Mononuclear cell (primary cell): Measurements from ENCODE around the gene ZIM2. TPM values are rescaled to one million over a fixed set of nuclear protein-coding genes. Genes with fewer than 3 reads are reported as not detected.

ENCODE experiments used
- total RNA-seq: library from RNA; depleted of rRNA; stranded (reverse); fragments of >200 nt; gene quantifications from one replicate; pipeline ENCODE4 v1.2.3, GENCODE V29; 2012

Gene ZIM2
- total RNA-seq, 1 donor = not detected

Other genes starting within 250 kb of the ZIM2 start
- gene ZNF71, start 245.4 kb downstream of the ZIM2 start, total RNA-seq = 2.3 TPM
- gene SMIM17, start 197.6 kb downstream of the ZIM2 start, total RNA-seq = not detected
- 0.42 TPM for gene ZNF835, start 169.0 kb downstream of the ZIM2 start, total RNA-seq
- gene PEG3, start within 50 bp of the ZIM2 start, total RNA-seq = under 0.01 TPM